ENCODE data around the gene TSHZ3. TPM values are rescaled to one million over a fixed set of nuclear protein-coding genes. Genes with fewer than 3 reads are reported as not detected.

The TSHZ3 gene
- total and polyA plus RNA-seq, 2 of the 8 experiments (the other 6 are each of a cell fraction or from before 2014, with no cell fraction given): 3.1 to 12.3 TPM

GRCh38 chr19:31255174-31255799 is 93.9 kb downstream of the TSHZ3 start (continued):
- no peak for TF ChIP-seq KDM4A (IDR thresholded peaks at IDR 0.05; ENCODE audit: low read depth, low read length, severe bottlenecking)
- TF ChIP-seq HDAC6 (IDR thresholded peaks at IDR 0.05; ENCODE audit: low read depth, low read length): no peak
- no peak for TF ChIP-seq HDAC2 (IDR thresholded peaks at IDR 0.05; ENCODE audit: borderline replicate concordance in 1 of 2, low read depth in 2 of 2, low read length in 2 of 2)
- no peak for TF ChIP-seq RNF2 (IDR thresholded peaks at IDR 0.05; ENCODE audit: borderline replicate concordance, low read depth, low read length, missing control alignments, poor library complexity, severe bottlenecking)
- no peak for TF ChIP-seq EGR1 (IDR thresholded peaks at IDR 0.05; ENCODE audit: borderline replicate concordance, low read depth, low read length)
- TF ChIP-seq E2F6 (IDR thresholded peaks at IDR 0.05): no peak
